AG08395 (cell line): ENCODE measurements around the gene FAM156A.
"Not testable (repeated sequence)": the region's sequence is repeated elsewhere in the genome, so short reads cannot be mapped to it uniquely, and the experiment has no call there.

ENCODE experiments used
- DNase-seq: peaks from one replicate; pipeline ENCODE4 v3.0.0; 2012; ENCODE audit warnings: mixed read lengths, low spot score

The FAM156A gene

DNA sequence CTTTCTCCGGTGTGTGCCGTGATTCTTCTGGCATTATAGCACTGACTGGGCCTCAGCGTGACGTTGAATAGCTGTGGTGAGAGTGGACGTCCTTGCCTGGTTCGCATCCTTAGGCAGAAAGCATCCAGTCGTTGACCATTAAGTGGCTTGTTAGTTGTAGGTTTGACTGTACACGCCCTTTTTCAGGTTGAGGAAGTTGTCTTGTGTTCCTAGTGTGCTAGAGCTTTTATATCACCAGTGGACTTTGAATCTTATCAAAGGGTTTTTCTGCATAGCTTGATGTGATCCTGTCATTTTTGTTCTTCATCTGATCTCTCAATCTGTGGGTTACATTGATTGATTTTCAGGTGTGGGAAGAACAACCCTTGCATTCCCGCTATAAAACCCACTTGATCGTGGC, 52.8 kb downstream of the FAM156A start:
- DNase-seq = not testable (repeated sequence)
